Astrocyte (in vitro differentiated cells and primary cell): Measurements from ENCODE around the gene CCDC85B. TPM values are rescaled to one million over a fixed set of nuclear protein-coding genes. Genes with fewer than 3 reads are reported as not detected.

Experiments used
- DNase-seq: peaks from one replicate; pipeline ENCODE4 v3.0.0-alpha.2; 2010; ENCODE audit warnings: low read depth
- FAIRE-seq: peaks from 2 replicates; lab custom pipeline; 2011; peaks lifted over from hg19 to GRCh38; lab: Jason Lieb, UNC
- H2AFZ ChIP-seq: 2 replicates; pipeline ENCODE4 v1.6.0; 2012; ENCODE audit warnings: low read depth, low read length, inconsistent platforms
- H3K27ac ChIP-seq: 2 replicates; pipeline ENCODE4 v1.5.1; 2011; ENCODE audit warnings: low read depth, low read length, inconsistent platforms
- H3K27me3 ChIP-seq: 2 replicates; pipeline ENCODE4 v1.6.0; 2011; ENCODE audit warnings: low read length, inconsistent platforms; ENCODE audit not compliant: insufficient read depth
- H3K36me3 ChIP-seq: 2 replicates; pipeline ENCODE4 v1.5.1; 2011; ENCODE audit warnings: low read length, inconsistent platforms; ENCODE audit not compliant: insufficient read depth
- H3K4me1 ChIP-seq: 2 replicates; pipeline ENCODE4 v1.5.1; 2011; ENCODE audit warnings: low read length, inconsistent platforms; ENCODE audit not compliant: insufficient read depth
- H3K4me2 ChIP-seq: 2 replicates; pipeline ENCODE4 v1.6.0; 2012; ENCODE audit warnings: low read length, inconsistent platforms
- H3K4me3 ChIP-seq: 2 replicates; pipeline ENCODE4 v1.5.1; 2011; ENCODE audit warnings: low read depth, mild to moderate bottlenecking, low read length, inconsistent platforms; ENCODE audit not compliant: insufficient read depth
- H3K79me2 ChIP-seq: 2 replicates; pipeline ENCODE4 v1.6.0; 2012; ENCODE audit warnings: mild to moderate bottlenecking, low read length, inconsistent platforms; ENCODE audit not compliant: insufficient read depth
- H3K9ac ChIP-seq: 2 replicates; pipeline ENCODE4 v1.6.0; 2012; ENCODE audit warnings: mild to moderate bottlenecking, low read length, inconsistent platforms
- H3K9me3 ChIP-seq: 2 replicates; pipeline ENCODE4 v1.5.1; 2012; ENCODE audit warnings: low read depth, mild to moderate bottlenecking, low read length, inconsistent platforms; ENCODE audit not compliant: insufficient read depth
- H4K20me1 ChIP-seq: 2 replicates; pipeline ENCODE4 v1.6.0; 2012; ENCODE audit warnings: low read length, inconsistent platforms; ENCODE audit not compliant: insufficient read depth
- H3K27ac Mint-ChIP-seq: one replicate; pipeline ENCODE4 v1.8.0; 2021; ENCODE audit warnings: mild to moderate bottlenecking, mixed read lengths; ENCODE audit not compliant: unreplicated experiment
- H3K27me3 Mint-ChIP-seq: one replicate; pipeline ENCODE4 v1.8.0; 2021; ENCODE audit warnings: low read depth, mixed read lengths; ENCODE audit not compliant: unreplicated experiment
- H3K36me3 Mint-ChIP-seq: one replicate; pipeline ENCODE4 v1.8.0; 2021; ENCODE audit warnings: low read depth, mixed read lengths; ENCODE audit not compliant: unreplicated experiment
- H3K4me1 Mint-ChIP-seq: one replicate; pipeline ENCODE4 v1.8.0; 2021; ENCODE audit warnings: low read depth, mixed read lengths; ENCODE audit not compliant: unreplicated experiment
- H3K4me3 Mint-ChIP-seq: one replicate; pipeline ENCODE4 v1.8.0; 2021; ENCODE audit warnings: mild to moderate bottlenecking, moderate library complexity, mixed read lengths; ENCODE audit not compliant: unreplicated experiment
- H3K9me3 Mint-ChIP-seq: one replicate; pipeline ENCODE4 v1.8.0; 2021; ENCODE audit warnings: mild to moderate bottlenecking, mixed read lengths; ENCODE audit not compliant: unreplicated experiment
- EZH2 ChIP-seq: IDR thresholded peaks from 2 replicates; pipeline ENCODE4 v1.6.1; 2012; ENCODE audit warnings: mild to moderate bottlenecking, low read length, inconsistent platforms; ENCODE audit not compliant: insufficient read depth
- total RNA-seq: library from RNA; stranded (reverse); gene quantifications from 2 replicates; pipeline ENCODE4 v1.2.1, GENCODE V29; 2021
- TF ChIP-seq, protein P1 (sequence below): IDR thresholded peaks from 2 replicates; pipeline ENCODE4 v1.5.1; 2011; ENCODE audit warnings: low read depth, mild to moderate bottlenecking, inconsistent platforms, low read length, moderate library complexity; ENCODE audit not compliant: insufficient read depth

CCDC85B gene
- total RNA-seq, 1 donor from 2014 or later: 31.4 TPM

GRCh38 chr11:65870307-65870658 lies 20.2 kb upstream of the CCDC85B start:
- H3K27ac ChIP-seq: no peak overlapping the region
- H3K9ac ChIP-seq: peak overlapping the region; percentile 92
- TF ChIP-seq, protein P1, sequence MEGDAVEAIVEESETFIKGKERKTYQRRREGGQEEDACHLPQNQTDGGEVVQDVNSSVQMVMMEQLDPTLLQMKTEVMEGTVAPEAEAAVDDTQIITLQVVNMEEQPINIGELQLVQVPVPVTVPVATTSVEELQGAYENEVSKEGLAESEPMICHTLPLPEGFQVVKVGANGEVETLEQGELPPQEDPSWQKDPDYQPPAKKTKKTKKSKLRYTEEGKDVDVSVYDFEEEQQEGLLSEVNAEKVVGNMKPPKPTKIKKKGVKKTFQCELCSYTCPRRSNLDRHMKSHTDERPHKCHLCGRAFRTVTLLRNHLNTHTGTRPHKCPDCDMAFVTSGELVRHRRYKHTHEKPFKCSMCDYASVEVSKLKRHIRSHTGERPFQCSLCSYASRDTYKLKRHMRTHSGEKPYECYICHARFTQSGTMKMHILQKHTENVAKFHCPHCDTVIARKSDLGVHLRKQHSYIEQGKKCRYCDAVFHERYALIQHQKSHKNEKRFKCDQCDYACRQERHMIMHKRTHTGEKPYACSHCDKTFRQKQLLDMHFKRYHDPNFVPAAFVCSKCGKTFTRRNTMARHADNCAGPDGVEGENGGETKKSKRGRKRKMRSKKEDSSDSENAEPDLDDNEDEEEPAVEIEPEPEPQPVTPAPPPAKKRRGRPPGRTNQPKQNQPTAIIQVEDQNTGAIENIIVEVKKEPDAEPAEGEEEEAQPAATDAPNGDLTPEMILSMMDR: no peak
- no peak for TF ChIP-seq EZH2
- H3K9me3 ChIP-seq: no peaks in the 10 kb centered on the region
- H3K4me3 Mint-ChIP-seq: peak overlapping the region; percentile 60
- H2AFZ ChIP-seq: no peak overlapping the region
- no peak for DNase-seq
- no peak overlapping the region for H3K4me3 ChIP-seq
- H3K9me3 Mint-ChIP-seq: no peaks in the 10 kb centered on the region
- H3K27me3 Mint-ChIP-seq: no peaks in the 10 kb centered on the region
- peak overlapping the region; percentile 100 for H3K4me2 ChIP-seq
- H3K79me2 ChIP-seq: peaks cover 47% of the 10 kb centered on the region
- H3K27ac Mint-ChIP-seq: peak overlapping the region; percentile 50
- H3K36me3 ChIP-seq: peaks cover 15% of the 10 kb centered on the region
- H3K4me1 Mint-ChIP-seq: peaks cover 14% of the 10 kb centered on the region
- no peaks in the 10 kb centered on the region for H3K27me3 ChIP-seq
- no peak for FAIRE-seq
- H4K20me1 ChIP-seq: peaks cover 61% of the 10 kb centered on the region
- H3K36me3 Mint-ChIP-seq: peaks cover 7% of the 10 kb centered on the region
- H3K4me1 ChIP-seq: peaks cover 33% of the 10 kb centered on the region

DNA sequence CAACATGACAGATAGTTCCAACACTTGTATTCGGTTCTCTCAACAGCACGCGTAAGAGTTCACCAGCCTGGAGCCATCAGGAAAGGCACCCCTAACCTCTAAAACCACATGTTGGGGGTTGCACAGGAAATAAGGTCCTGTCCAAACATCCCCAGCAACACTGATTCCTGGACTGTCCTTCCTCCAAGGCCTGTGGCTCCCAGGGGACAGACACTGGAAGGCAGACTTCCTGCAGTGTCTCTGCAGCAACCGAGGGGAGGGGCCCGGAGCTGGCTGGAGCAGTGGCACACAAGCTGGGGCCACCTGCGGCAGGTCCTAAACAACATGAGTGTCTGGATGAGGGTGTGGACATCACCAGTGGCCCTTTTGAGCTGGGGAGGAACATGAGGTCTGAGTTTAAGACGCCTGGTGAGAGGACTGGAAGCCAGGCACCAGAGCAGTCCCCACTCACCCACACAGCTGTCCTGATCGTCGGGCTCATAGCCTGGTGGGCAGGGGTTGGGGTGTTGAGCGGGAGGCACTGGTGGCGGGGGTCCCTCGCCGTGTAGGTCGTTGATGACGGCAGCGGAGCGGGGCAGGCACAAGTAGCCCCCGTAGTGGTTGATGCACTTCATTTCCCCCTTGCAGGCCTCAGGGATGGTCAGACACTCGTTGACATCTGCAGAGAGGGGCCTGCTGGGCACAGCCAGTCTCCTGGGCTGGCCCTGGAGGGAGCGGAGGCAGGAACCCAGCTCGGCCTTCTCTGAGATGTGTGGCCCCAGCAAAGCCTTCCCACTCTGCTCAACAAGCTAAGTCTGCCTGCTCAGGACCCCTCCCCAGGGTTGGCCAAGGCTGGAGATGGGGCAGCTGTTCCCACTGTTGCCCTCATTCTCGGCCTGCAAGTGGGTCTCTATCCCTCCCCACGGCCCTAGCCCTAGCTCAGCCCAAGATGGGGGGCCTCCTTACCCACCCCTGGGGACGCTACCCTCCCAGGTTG lies 19.5 kb upstream of the CCDC85B start:
- H3K36me3 Mint-ChIP-seq: peaks cover 7% of the 10 kb centered on the region
- no peak overlapping the region for H3K27ac ChIP-seq
- peak overlapping the region; percentile 100 for H3K4me2 ChIP-seq
- H3K27me3 Mint-ChIP-seq: no peaks in the 10 kb centered on the region
- no peaks in the 10 kb centered on the region for H3K9me3 ChIP-seq
- H3K9me3 Mint-ChIP-seq: no peaks in the 10 kb centered on the region
- peaks cover 14% of the 10 kb centered on the region for H3K4me1 Mint-ChIP-seq
- peak overlapping the region; percentile 80 for H3K4me3 Mint-ChIP-seq
- H3K79me2 ChIP-seq: peaks cover 47% of the 10 kb centered on the region
- H3K4me1 ChIP-seq: peaks cover 33% of the 10 kb centered on the region
- H2AFZ ChIP-seq: no peak overlapping the region
- DNase-seq (no peak), FAIRE-seq (no peak)
- no peaks in the 10 kb centered on the region for H3K27me3 ChIP-seq
- peak overlapping the region; percentile 50 for H3K27ac Mint-ChIP-seq
- H4K20me1 ChIP-seq: peaks cover 54% of the 10 kb centered on the region
- peak overlapping the region; percentile 92 for H3K9ac ChIP-seq
- H3K36me3 ChIP-seq: peaks cover 14% of the 10 kb centered on the region
- peak overlapping the region; percentile 68 for H3K4me3 ChIP-seq
- no peak for TF ChIP-seq EZH2
- TF ChIP-seq, protein P1: no peak
